Kidney epithelial cell (primary cell): ENCODE measurements around the gene SLTM. TPM values are rescaled to one million over a fixed set of nuclear protein-coding genes. Genes with fewer than 3 reads are reported as not detected.
A peak's percentile ranks its signal among the peaks of the same experiment; 100 is the strongest.

ENCODE experiments used
- DNase-seq: peaks from one replicate; pipeline ENCODE4 v3.0.0-alpha.2; 2010; ENCODE audit warnings: low read depth
- H3K27me3 ChIP-seq: 2 replicates; pipeline ENCODE4 v1.6.0; 2011; ENCODE audit warnings: low read length; ENCODE audit not compliant: control insufficient read depth, insufficient read depth
- H3K36me3 ChIP-seq: 2 replicates; pipeline ENCODE4 v1.5.1; 2011; ENCODE audit warnings: low read length; ENCODE audit not compliant: control insufficient read depth, insufficient read depth
- H3K4me3 ChIP-seq: 2 replicates; pipeline ENCODE4 v1.5.1; 2011; ENCODE audit warnings: low read depth, mild to moderate bottlenecking, control low read depth, low read length
- CTCF ChIP-seq: IDR thresholded peaks from 2 replicates; pipeline ENCODE4 v1.5.1; 2011; ENCODE audit warnings: mild to moderate bottlenecking, moderate library complexity, low read length, control low read depth, inconsistent platforms; ENCODE audit not compliant: insufficient read depth, poor library complexity, severe bottlenecking
- total RNA-seq: library from RNA; depleted of rRNA; stranded (reverse); fragments of >200 nt; gene quantifications from 2 replicates; pipeline ENCODE4 v1.2.3, GENCODE V29; 2015

The SLTM gene
- 60.2 and 73.1 TPM in 2 replicates for total RNA-seq

- peak within 1 kb of the TSS; percentile 97 for H3K4me3 ChIP-seq
- H3K36me3 ChIP-seq, result no peaks in the 10 kb centered on the region
- no peaks in the 10 kb centered on the region for H3K27me3 ChIP-seq
- peak; percentile 22 for TF ChIP-seq CTCF
- DNase-seq, result peak; percentile 81
Observed at GRCh38 chr15:58933281-58934113, at the start of gene SLTM. TSS of gene SLTM (minus strand) at chr15:58933679. CDS start at chr15:58933565, 114 bp downstream.

- no peaks in the 10 kb centered on the region for H3K36me3 ChIP-seq
- no peaks in the 10 kb centered on the region for H3K27me3 ChIP-seq
- DNase-seq, result no peak
- TF ChIP-seq CTCF, result no peak
- H3K4me3 ChIP-seq, result no peak overlapping the region
Observed at GRCh38 chr15:58983261-58983660, 49.8 kb upstream of the SLTM start.

- TF ChIP-seq CTCF, result no peak
- Histone ChIP-seq H3K27me3 (no peaks in the 10 kb centered on the region), H3K4me3 (no peak overlapping the region), H3K36me3 (no peaks in the 10 kb centered on the region)
- no peak for DNase-seq
Observed at GRCh38 chr15:58981808-58982475, 48.5 kb upstream of the SLTM start.

- Histone ChIP-seq H3K36me3 (no peaks in the 10 kb centered on the region), H3K4me3 (no peak overlapping the region), H3K27me3 (no peaks in the 10 kb centered on the region)
- TF ChIP-seq CTCF, result peak; percentile 16
- no peak for DNase-seq
Observed at GRCh38 chr15:58980351-58980939, 47.0 kb upstream of the SLTM start.

- no peak for DNase-seq
- no peak overlapping the region for H3K4me3 ChIP-seq
- TF ChIP-seq CTCF, result no peak
- H3K36me3 ChIP-seq, result no peaks in the 10 kb centered on the region
- no peaks in the 10 kb centered on the region for H3K27me3 ChIP-seq
Observed at GRCh38 chr15:58977887-58978286, 44.4 kb upstream of the SLTM start.
